H9 (cell line): ENCODE data around the gene SLC38A9. TPM values are rescaled to one million over a fixed set of nuclear protein-coding genes. Genes with fewer than 3 reads are reported as not detected.

ENCODE experiments used
- DNase-seq: peaks from one replicate; pipeline ENCODE4 v3.0.0-alpha.2; 2017
- H2AFZ ChIP-seq: one replicate; pipeline ENCODE4 v1.6.1; 2013; ENCODE audit warnings: mild to moderate bottlenecking, low read length, control low read depth, moderate library complexity
- H2AK5ac ChIP-seq: 2 replicates; pipeline ENCODE4 v1.6.1; 2013; ENCODE audit warnings: low read length, control low read depth, mixed read lengths; ENCODE audit not compliant: insufficient read length
- H2BK120ac ChIP-seq: one replicate; pipeline ENCODE4 v1.6.1; 2013; ENCODE audit warnings: low read depth, mild to moderate bottlenecking, low read length, control low read depth, inconsistent platforms; ENCODE audit not compliant: poor library complexity, severe bottlenecking
- H2BK12ac ChIP-seq: 2 replicates; pipeline ENCODE4 v1.6.1; 2013; ENCODE audit warnings: low read length, control low read depth, mixed read lengths, low read depth; ENCODE audit not compliant: insufficient read length
- H2BK15ac ChIP-seq: 2 replicates; pipeline ENCODE4 v1.6.1; 2013; ENCODE audit warnings: low read depth, low read length, control low read depth
- H2BK20ac ChIP-seq: one replicate; pipeline ENCODE4 v1.6.1; 2013; ENCODE audit warnings: low read depth, mild to moderate bottlenecking, low read length, control low read depth, inconsistent platforms; ENCODE audit not compliant: poor library complexity, severe bottlenecking
- H2BK5ac ChIP-seq: 2 replicates; pipeline ENCODE4 v1.6.1; 2013; ENCODE audit warnings: low read length, control low read depth, mixed read lengths; ENCODE audit not compliant: insufficient read length
- H3K14ac ChIP-seq: 2 replicates; pipeline ENCODE4 v1.6.1; 2013; ENCODE audit warnings: low read length, control low read depth; ENCODE audit not compliant: insufficient read depth
- H3K18ac ChIP-seq: 2 replicates; pipeline ENCODE4 v1.6.1; 2013; ENCODE audit warnings: low read depth, mild to moderate bottlenecking, mixed read lengths, low read length, control low read depth; ENCODE audit not compliant: insufficient read length
- H3K23ac ChIP-seq: 2 replicates; pipeline ENCODE4 v1.6.1; 2013; ENCODE audit warnings: low read length, control low read depth, mixed read lengths, low read depth; ENCODE audit not compliant: insufficient read length
- H3K23me2 ChIP-seq: 2 replicates; pipeline ENCODE4 v1.6.1; 2013; ENCODE audit warnings: low read depth, mild to moderate bottlenecking, mixed read lengths, low read length, control low read depth; ENCODE audit not compliant: insufficient read length, poor library complexity, severe bottlenecking
- H3K27ac ChIP-seq: 2 replicates; pipeline ENCODE4 v1.5.1; 2013; ENCODE audit warnings: low read length, control low read depth, mixed read lengths, low read depth; ENCODE audit not compliant: insufficient read length
- H3K27me3 ChIP-seq: 2 replicates; pipeline ENCODE4 v1.6.1; 2013; ENCODE audit warnings: low read length, control low read depth, inconsistent platforms; ENCODE audit not compliant: insufficient read depth
- H3K4ac ChIP-seq: 2 replicates; pipeline ENCODE4 v1.6.1; 2013; ENCODE audit warnings: low read depth, mild to moderate bottlenecking, control low read depth, inconsistent platforms, low read length, moderate library complexity
- H3K4me1 ChIP-seq: 2 replicates; pipeline ENCODE4 v1.6.1; 2013; ENCODE audit warnings: low read length, control low read depth, inconsistent platforms; ENCODE audit not compliant: insufficient read depth
- H3K4me2 ChIP-seq: 2 replicates; pipeline ENCODE4 v1.6.1; 2013; ENCODE audit warnings: low read length, control low read depth, mixed read lengths; ENCODE audit not compliant: insufficient read length, insufficient read depth
- H3K56ac ChIP-seq: 2 replicates; pipeline ENCODE4 v1.6.1; 2013; ENCODE audit warnings: low read depth, mild to moderate bottlenecking, mixed read lengths, low read length, control low read depth; ENCODE audit not compliant: insufficient read length
- H3K79me1 ChIP-seq: 2 replicates; pipeline ENCODE4 v1.6.1; 2013; ENCODE audit warnings: low read depth, mild to moderate bottlenecking, moderate library complexity, low read length, control low read depth, inconsistent platforms; ENCODE audit not compliant: insufficient read depth, poor library complexity, severe bottlenecking
- H3K79me2 ChIP-seq: 2 replicates; pipeline ENCODE4 v1.6.1; 2013; ENCODE audit warnings: low read length, control low read depth, inconsistent platforms; ENCODE audit not compliant: insufficient read depth
- H3K9ac ChIP-seq: 2 replicates; pipeline ENCODE4 v1.6.1; 2013; ENCODE audit warnings: low read length, control low read depth, mixed read lengths; ENCODE audit not compliant: insufficient read length; ENCODE audit errors: extremely low read depth
- H3K9me3 ChIP-seq: one replicate; pipeline ENCODE4 v1.6.1; 2013; ENCODE audit warnings: low read depth, low read length, inconsistent platforms; ENCODE audit not compliant: control insufficient read depth
- H3T11ph ChIP-seq: one replicate; pipeline ENCODE4 v1.6.1; 2013; ENCODE audit warnings: mild to moderate bottlenecking, low read length, control low read depth, inconsistent platforms
- H4K20me1 ChIP-seq: one replicate; pipeline ENCODE4 v1.6.1; 2013; ENCODE audit not compliant: control insufficient read depth, insufficient read length, insufficient read depth
- H4K5ac ChIP-seq: 2 replicates; pipeline ENCODE4 v1.6.1; 2013; ENCODE audit warnings: low read depth, mild to moderate bottlenecking, mixed read lengths, low read length, control low read depth; ENCODE audit not compliant: insufficient read length
- H4K8ac ChIP-seq: replicated peaks from 2 replicates; pipeline ENCODE4 v1.6.1; 2013; ENCODE audit warnings: low read length, control low read depth, mixed read lengths, low read depth; ENCODE audit not compliant: insufficient read length
- H4K91ac ChIP-seq: 2 replicates; pipeline ENCODE4 v1.6.1; 2013; ENCODE audit warnings: low read depth, mild to moderate bottlenecking, moderate library complexity, mixed read lengths, low read length, control low read depth; ENCODE audit not compliant: insufficient read length
- H3K27ac Mint-ChIP-seq, 3 experiments: 2 replicates in 2 of 3; 3 replicates in 1 of 3; pipeline ENCODE4 v1.8.0; 2020 to 2021; ENCODE audit warnings: mixed read lengths in 3 of 3, mild to moderate bottlenecking in 1 of 3, moderate library complexity in 1 of 3
- H3K27me3 Mint-ChIP-seq: 2 replicates; pipeline ENCODE4 v1.8.0; 2021; ENCODE audit warnings: low read depth, mild to moderate bottlenecking, moderate library complexity, mixed read lengths
- H3K36me3 Mint-ChIP-seq, 3 experiments: 2 replicates in 2 of 3; 3 replicates in 1 of 3; pipeline ENCODE4 v1.8.0; 2020 to 2021; ENCODE audit warnings: low read depth in 3 of 3, mixed read lengths in 3 of 3; ENCODE audit not compliant: insufficient read depth in 1 of 3
- H3K4me1 Mint-ChIP-seq, 2 experiments: 2 replicates each; pipeline ENCODE4 v1.8.0; 2020; ENCODE audit warnings: mixed read lengths in 2 of 2
- H3K4me3 Mint-ChIP-seq, 2 experiments: 2 replicates in 1 of 2; 3 replicates in 1 of 2; pipeline ENCODE4 v1.8.0; 2020 to 2021; ENCODE audit warnings: mild to moderate bottlenecking in 2 of 2, mixed read lengths in 2 of 2, moderate library complexity in 1 of 2
- H3K9me3 Mint-ChIP-seq, 2 experiments: 2 replicates in 1 of 2; 3 replicates in 1 of 2; pipeline ENCODE4 v1.8.0; 2020; ENCODE audit warnings: mild to moderate bottlenecking in 2 of 2, mixed read lengths in 2 of 2, moderate library complexity in 1 of 2
- CTCF ChIP-seq: fragments of 200-600 bp; sonication (generic); conservative IDR thresholded peaks from 3 replicates; pipeline ENCODE4 v1.8.0; 2021; ENCODE audit warnings: antibody characterized with exemption, mild to moderate bottlenecking
- total RNA-seq: library from RNA; stranded (reverse); gene quantifications from 2 replicates; pipeline ENCODE4 v1.2.1, GENCODE V29; 2021

The SLC38A9 gene
- total RNA-seq, 1 experiment from 2014 or later: 48.5 TPM

GRCh38 chr5:55578771-55579170 lies 133.4 kb downstream of the SLC38A9 start:
- no peak overlapping the region for H3K18ac ChIP-seq
- no peaks in the 10 kb centered on the region for H3K9me3 ChIP-seq
- no peak overlapping the region for H3K56ac ChIP-seq
- no peak overlapping the region for H4K91ac ChIP-seq
- H3K27ac Mint-ChIP-seq: peak overlapping the region in 1 of 3 experiments; percentile 61; a peak in 3 of 7 replicates
- H3K9me3 Mint-ChIP-seq: no peaks in the 10 kb centered on the region
- no peak overlapping the region for H2BK120ac ChIP-seq
- no peak overlapping the region for H3K9ac ChIP-seq
- no peak overlapping the region for H3T11ph ChIP-seq
- no peak overlapping the region for H3K27ac ChIP-seq
- no peaks in the 10 kb centered on the region for H3K27me3 ChIP-seq
- H4K8ac ChIP-seq: no peak overlapping the region
- H3K79me2 ChIP-seq: no peaks in the 10 kb centered on the region
- no peaks in the 10 kb centered on the region for H3K23me2 ChIP-seq
- no peak overlapping the region for H4K5ac ChIP-seq
- no peak overlapping the region for H3K4me2 ChIP-seq
- H2AK5ac ChIP-seq: no peak overlapping the region
- no peak overlapping the region for H3K23ac ChIP-seq
- H3K79me1 ChIP-seq: no peaks in the 10 kb centered on the region
- H4K20me1 ChIP-seq: no peaks in the 10 kb centered on the region
- no peak overlapping the region for H2AFZ ChIP-seq
- no peak for TF ChIP-seq CTCF
- H2BK20ac ChIP-seq: no peak overlapping the region
- no peak overlapping the region for H3K14ac ChIP-seq
- no peak overlapping the region for H3K4ac ChIP-seq
- no peak overlapping the region for H2BK15ac ChIP-seq
- no peaks in the 10 kb centered on the region for H3K27me3 Mint-ChIP-seq
- no peak overlapping the region for H2BK5ac ChIP-seq
- no peak overlapping the region for H2BK12ac ChIP-seq
- no peaks in the 10 kb centered on the region for H3K36me3 Mint-ChIP-seq
- DNase-seq: no peak
- H3K4me3 Mint-ChIP-seq: no peak overlapping the region
- H3K4me1 ChIP-seq: no peaks in the 10 kb centered on the region
- H3K4me1 Mint-ChIP-seq: peaks cover 33 to 36% of the 10 kb centered on the region in 2 experiments
